AG08395 (cell line): ENCODE measurements around the gene XRRA1.
"Not testable (repeated sequence)": the region's sequence is repeated elsewhere in the genome, so short reads cannot be mapped to it uniquely, and the experiment has no call there.

ENCODE experiments used
- DNase-seq: peaks from one replicate; pipeline ENCODE4 v3.0.0; 2012; ENCODE audit warnings: mixed read lengths, low spot score

XRRA1 gene

GRCh38 chr11:74825596-74825995 is 123.3 kb downstream of the XRRA1 start:
- not testable (repeated sequence) for DNase-seq

GRCh38 chr11:74824285-74824982 is 124.5 kb downstream of the XRRA1 start:
- no peak for DNase-seq

DNA sequence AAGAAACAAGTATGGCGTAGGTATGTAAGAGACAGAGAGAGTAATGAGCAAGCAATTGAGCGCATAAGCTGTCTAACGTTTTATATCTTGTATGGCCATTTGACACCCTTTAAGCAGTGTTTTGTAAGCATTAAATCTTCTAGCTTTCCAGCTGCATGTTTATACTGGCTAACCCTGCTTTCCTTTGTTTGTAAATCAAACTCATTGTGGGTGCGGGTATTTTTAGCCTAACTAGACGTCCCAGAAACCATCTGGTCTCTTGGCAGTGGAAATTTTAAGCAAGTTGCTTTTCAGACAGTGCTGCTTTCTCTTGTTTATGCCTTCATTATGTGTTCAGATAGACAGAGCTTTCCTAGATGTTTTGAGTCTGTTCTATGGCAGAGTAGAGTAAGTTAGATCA is 126.7 kb downstream of the XRRA1 start:
- DNase-seq, result peak; percentile 40

- peak; percentile 87 for DNase-seq
Observed at GRCh38 chr11:74820763-74821162, 128.1 kb downstream of the XRRA1 start.

DNA sequence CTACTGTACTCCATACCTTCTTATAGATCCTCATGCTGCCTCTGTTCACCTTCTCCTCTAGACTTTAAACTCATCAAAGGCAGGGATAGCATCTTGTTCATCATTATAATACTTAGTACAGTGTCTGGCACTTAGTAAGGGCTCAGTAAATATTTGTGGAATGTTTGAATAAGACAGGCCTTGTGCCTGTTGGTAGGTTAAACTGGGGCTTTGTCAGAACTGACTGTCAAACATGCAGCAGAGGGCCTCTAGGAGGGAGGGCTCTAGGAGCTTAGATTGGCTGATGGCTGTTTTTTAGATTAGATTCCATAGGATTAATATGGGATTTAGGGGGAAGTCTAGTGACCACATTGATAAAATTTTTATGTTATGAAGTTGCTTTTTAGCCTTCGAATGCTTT is 129.5 kb downstream of the XRRA1 start:
- DNase-seq, result peak; percentile 20

GRCh38 chr11:74818283-74818946 is 130.5 kb downstream of the XRRA1 start:
- no peak for DNase-seq

- no peak for DNase-seq
Observed at GRCh38 chr11:74816664-74817063, 132.2 kb downstream of the XRRA1 start.

GRCh38 chr11:74815966-74816365 is 132.9 kb downstream of the XRRA1 start:
- no peak for DNase-seq

- DNase-seq, result no peak
Observed at GRCh38 chr11:74809801-74810200, 139.1 kb downstream of the XRRA1 start.

DNA sequence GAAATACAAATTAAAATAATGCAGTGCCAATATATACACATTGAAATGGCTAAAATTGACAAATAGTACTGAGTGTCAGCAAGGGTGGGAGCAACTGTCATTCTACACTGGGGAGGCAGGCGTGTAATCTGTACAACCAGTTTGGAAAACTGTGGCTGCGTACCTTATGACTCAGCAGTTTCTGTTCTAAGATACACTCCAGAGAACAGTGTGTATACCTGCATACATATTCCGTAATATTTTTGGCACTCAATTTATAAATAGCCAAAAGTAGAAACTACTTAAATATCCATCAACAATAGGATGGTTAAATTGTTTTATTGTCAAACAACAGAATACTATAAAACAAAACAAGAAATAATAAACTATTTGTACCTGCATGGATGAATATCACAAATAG is 142.6 kb downstream of the XRRA1 start:
- no peak for DNase-seq

- DNase-seq, result no peak
Observed at GRCh38 chr11:74791333-74792100, 157.4 kb downstream of the XRRA1 start.
